ENCODE data around the gene NDUFA5.
"Not testable (repeated sequence)": the region's sequence is repeated elsewhere in the genome, so short reads cannot be mapped to it uniquely, and the experiment has no call there.

Gene NDUFA5

GRCh38 chr7:123555484-123555883, 2.1 kb downstream of the NDUFA5 start:
- H3K36me3 ChIP-seq (ENCODE audit: control insufficient read depth, insufficient read depth, low read length, severe bottlenecking), result peaks cover 5% of the 10 kb centered on the region
- DNase-seq (ENCODE audit: low read depth), result no peak
- H3K9me3 ChIP-seq (ENCODE audit: control insufficient read depth, low read length), result no peaks in the 10 kb centered on the region
- H3K27me3 ChIP-seq (replicated peaks; ENCODE audit: control insufficient read depth, insufficient read depth, low read length), result no peaks in the 10 kb centered on the region
- no peak overlapping the region for H3K4me3 ChIP-seq (ENCODE audit: low read length)
- no peak overlapping the region for H3K9ac ChIP-seq (ENCODE audit: low read length)
- H3K4me1 ChIP-seq (ENCODE audit: control insufficient read depth, insufficient read depth, low read length), result peaks cover 8% of the 10 kb centered on the region

DNA sequence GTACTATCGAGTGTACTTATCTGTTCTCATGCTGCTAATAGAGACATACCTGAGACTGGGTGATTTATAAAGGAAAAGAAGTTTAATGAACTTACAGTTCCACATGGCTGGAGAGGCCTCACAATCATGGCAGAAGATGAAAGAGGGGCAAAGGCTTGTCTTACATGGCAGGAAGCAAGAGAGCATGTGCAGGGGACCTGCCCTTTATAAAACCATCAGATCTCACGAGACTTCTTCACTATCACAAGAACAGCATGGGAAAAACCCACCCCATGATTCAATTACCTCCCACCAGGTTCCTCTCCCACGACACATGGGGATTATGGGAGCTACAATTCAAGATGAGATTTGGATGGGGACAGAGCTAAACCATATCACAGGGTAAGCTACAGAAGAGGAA, 4.5 kb downstream of the NDUFA5 start:
- no peak for DNase-seq (ENCODE audit: low read depth)
- Histone ChIP-seq H3K4me1 (ENCODE audit: control insufficient read depth, insufficient read depth, low read length) (peaks cover 12% of the 10 kb centered on the region), H3K9ac (ENCODE audit: low read length) (no peak overlapping the region), H3K9me3 (ENCODE audit: control insufficient read depth, low read length) (no peaks in the 10 kb centered on the region), H3K36me3 (ENCODE audit: control insufficient read depth, insufficient read depth, low read length, severe bottlenecking) (peaks cover 24% of the 10 kb centered on the region), H3K27me3 (replicated peaks; ENCODE audit: control insufficient read depth, insufficient read depth, low read length) (no peaks in the 10 kb centered on the region), H3K4me3 (ENCODE audit: low read length) (no peak overlapping the region)

GRCh38 chr7:123552641-123553040, 5.0 kb downstream of the NDUFA5 start:
- DNase-seq (ENCODE audit: low read depth), result no peak
- Histone ChIP-seq H3K9ac (ENCODE audit: low read length) (no peak overlapping the region), H3K4me3 (ENCODE audit: low read length) (no peak overlapping the region), H3K4me1 (ENCODE audit: control insufficient read depth, insufficient read depth, low read length) (peaks cover 12% of the 10 kb centered on the region), H3K36me3 (ENCODE audit: control insufficient read depth, insufficient read depth, low read length, severe bottlenecking) (peaks cover 26% of the 10 kb centered on the region), H3K27me3 (replicated peaks; ENCODE audit: control insufficient read depth, insufficient read depth, low read length) (no peaks in the 10 kb centered on the region), H3K9me3 (ENCODE audit: control insufficient read depth, low read length) (no peaks in the 10 kb centered on the region)

DNA sequence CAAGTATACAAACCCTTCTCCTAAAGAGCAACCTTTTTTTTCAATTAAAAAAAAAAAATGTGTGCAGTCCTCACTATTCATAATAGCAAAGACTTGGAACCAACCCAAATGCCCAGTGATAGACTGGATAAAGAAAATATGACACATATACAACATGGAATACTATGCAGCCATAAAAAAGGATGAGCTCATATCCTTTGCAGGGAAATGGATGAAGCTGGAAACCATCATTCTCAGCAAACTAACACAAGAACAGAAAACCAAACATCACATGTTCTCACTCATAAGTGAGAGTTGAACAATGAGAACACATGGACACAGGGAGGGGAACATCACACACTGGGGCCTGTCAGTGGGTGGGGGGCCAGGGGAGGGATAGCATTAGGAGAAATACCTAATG, 5.5 kb downstream of the NDUFA5 start:
- not testable (repeated sequence) for H3K9ac ChIP-seq (ENCODE audit: low read length); H3K27me3 ChIP-seq (replicated peaks; ENCODE audit: control insufficient read depth, insufficient read depth, low read length); H3K9me3 ChIP-seq (ENCODE audit: control insufficient read depth, low read length); DNase-seq (ENCODE audit: low read depth); H3K4me3 ChIP-seq (ENCODE audit: low read length)
- H3K36me3 ChIP-seq (ENCODE audit: control insufficient read depth, insufficient read depth, low read length, severe bottlenecking), result peaks cover 31% of the 10 kb centered on the region
- peaks cover 12% of the 10 kb centered on the region for H3K4me1 ChIP-seq (ENCODE audit: control insufficient read depth, insufficient read depth, low read length)

- Histone ChIP-seq H3K9me3 (ENCODE audit: control insufficient read depth, low read length) (no peaks in the 10 kb centered on the region), H3K36me3 (ENCODE audit: control insufficient read depth, insufficient read depth, low read length, severe bottlenecking) (peaks cover 34% of the 10 kb centered on the region), H3K4me3 (ENCODE audit: low read length) (no peak overlapping the region), H3K4me1 (ENCODE audit: control insufficient read depth, insufficient read depth, low read length) (peaks cover 4% of the 10 kb centered on the region), H3K9ac (ENCODE audit: low read length) (no peak overlapping the region), H3K27me3 (replicated peaks; ENCODE audit: control insufficient read depth, insufficient read depth, low read length) (no peaks in the 10 kb centered on the region)
- DNase-seq (ENCODE audit: low read depth), result peak; percentile 38
Measured at GRCh38 chr7:123548406-123548805, 9.2 kb downstream of the NDUFA5 start.

GRCh38 chr7:123539871-123540270, 17.7 kb downstream of the NDUFA5 start:
- no peak overlapping the region for H3K4me3 ChIP-seq (ENCODE audit: low read length)
- H3K27me3 ChIP-seq (replicated peaks; ENCODE audit: control insufficient read depth, insufficient read depth, low read length), result no peaks in the 10 kb centered on the region
- no peak for DNase-seq (ENCODE audit: low read depth)
- H3K36me3 ChIP-seq (ENCODE audit: control insufficient read depth, insufficient read depth, low read length, severe bottlenecking), result peaks cover 10% of the 10 kb centered on the region
- no peaks in the 10 kb centered on the region for H3K9me3 ChIP-seq (ENCODE audit: control insufficient read depth, low read length)
- H3K4me1 ChIP-seq (ENCODE audit: control insufficient read depth, insufficient read depth, low read length), result peaks cover 14% of the 10 kb centered on the region
- no peak overlapping the region for H3K9ac ChIP-seq (ENCODE audit: low read length)

DNA sequence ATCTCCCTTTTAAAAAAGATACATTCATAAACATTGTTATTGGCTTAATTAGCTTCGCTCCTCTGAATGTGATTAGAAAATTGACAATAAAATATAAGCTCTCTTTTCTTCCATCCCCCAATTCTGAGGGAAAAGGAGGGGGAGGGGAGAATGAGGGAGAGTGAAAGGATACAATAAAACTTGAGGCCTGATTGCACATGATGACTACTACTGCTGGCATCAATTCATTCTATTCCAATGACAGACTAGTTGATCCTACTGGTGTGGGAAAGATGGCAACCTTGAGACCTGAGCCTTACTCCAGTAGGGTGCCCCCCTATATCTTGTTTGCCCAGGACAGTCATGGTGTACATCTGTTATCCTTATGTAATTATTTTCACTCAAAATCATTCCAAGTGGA, 18.7 kb downstream of the NDUFA5 start:
- peaks cover 17% of the 10 kb centered on the region for H3K4me1 ChIP-seq (ENCODE audit: control insufficient read depth, insufficient read depth, low read length)
- DNase-seq (ENCODE audit: low read depth), result no peak
- H3K9me3 ChIP-seq (ENCODE audit: control insufficient read depth, low read length), result no peaks in the 10 kb centered on the region
- no peak overlapping the region for H3K9ac ChIP-seq (ENCODE audit: low read length)
- no peaks in the 10 kb centered on the region for H3K27me3 ChIP-seq (replicated peaks; ENCODE audit: control insufficient read depth, insufficient read depth, low read length)
- peaks cover 10% of the 10 kb centered on the region for H3K36me3 ChIP-seq (ENCODE audit: control insufficient read depth, insufficient read depth, low read length, severe bottlenecking)
- no peak overlapping the region for H3K4me3 ChIP-seq (ENCODE audit: low read length)

DNA sequence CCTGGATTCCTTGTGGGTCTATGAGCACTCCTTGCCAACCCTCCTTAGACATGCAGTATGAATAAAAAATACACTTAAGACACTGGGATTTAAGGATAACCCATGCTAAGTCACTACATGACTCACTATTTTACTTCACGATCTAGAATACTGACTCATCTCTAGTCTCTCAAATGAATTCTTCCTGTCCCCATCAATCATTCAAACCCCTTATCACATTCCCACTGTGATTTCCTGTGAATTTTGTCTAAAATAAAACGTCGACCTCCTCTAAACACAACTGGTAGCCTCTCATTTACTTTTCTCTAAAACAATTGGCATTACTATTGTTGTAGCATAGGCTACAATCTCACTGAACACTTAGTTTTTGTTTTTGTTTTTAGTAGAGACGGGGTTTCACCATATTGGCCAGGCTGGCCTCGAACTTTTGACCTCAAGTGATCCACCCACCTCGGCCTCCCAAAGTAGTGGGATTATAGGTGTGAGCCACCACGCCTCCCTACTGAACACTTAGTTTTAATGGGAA, 19.4 kb downstream of the NDUFA5 start:
- Histone ChIP-seq H3K27me3 (replicated peaks; ENCODE audit: control insufficient read depth, insufficient read depth, low read length) (no peaks in the 10 kb centered on the region), H3K4me1 (ENCODE audit: control insufficient read depth, insufficient read depth, low read length) (peaks cover 19% of the 10 kb centered on the region), H3K9me3 (ENCODE audit: control insufficient read depth, low read length) (no peaks in the 10 kb centered on the region), H3K36me3 (ENCODE audit: control insufficient read depth, insufficient read depth, low read length, severe bottlenecking) (peaks cover 7% of the 10 kb centered on the region), H3K4me3 (ENCODE audit: low read length) (no peak overlapping the region), H3K9ac (ENCODE audit: low read length) (no peak overlapping the region)
- DNase-seq (ENCODE audit: low read depth), result peak; percentile 66

GRCh38 chr7:123537026-123537642, 20.5 kb downstream of the NDUFA5 start:
- no peaks in the 10 kb centered on the region for H3K9me3 ChIP-seq (ENCODE audit: control insufficient read depth, low read length)
- H3K36me3 ChIP-seq (ENCODE audit: control insufficient read depth, insufficient read depth, low read length, severe bottlenecking), result peaks cover 3% of the 10 kb centered on the region
- DNase-seq (ENCODE audit: low read depth), result peak; percentile 71
- no peak overlapping the region for H3K9ac ChIP-seq (ENCODE audit: low read length)
- H3K4me1 ChIP-seq (ENCODE audit: control insufficient read depth, insufficient read depth, low read length), result peaks cover 19% of the 10 kb centered on the region
- no peaks in the 10 kb centered on the region for H3K27me3 ChIP-seq (replicated peaks; ENCODE audit: control insufficient read depth, insufficient read depth, low read length)
- no peak overlapping the region for H3K4me3 ChIP-seq (ENCODE audit: low read length)

DNA sequence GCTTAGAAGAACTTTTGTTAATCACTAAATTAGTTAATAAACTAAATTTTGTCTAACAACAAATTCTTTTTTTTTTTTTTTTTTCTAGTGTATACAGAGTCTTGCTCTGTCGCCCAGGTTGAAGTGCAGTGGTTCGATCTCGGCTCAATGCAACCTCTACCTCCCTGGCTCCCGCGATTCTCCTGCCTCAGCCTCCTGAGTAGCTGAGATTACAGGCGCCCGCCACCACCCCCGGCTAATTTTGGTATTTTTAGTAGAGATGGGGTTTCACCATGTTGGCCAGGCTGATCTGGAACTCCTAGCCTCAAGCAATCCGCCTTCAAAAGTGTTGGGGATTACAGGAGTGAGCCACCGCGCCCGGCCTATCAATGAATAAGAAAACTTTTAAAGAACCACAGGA, 22.1 kb downstream of the NDUFA5 start:
- Histone ChIP-seq H3K9me3 (ENCODE audit: control insufficient read depth, low read length) (no peaks in the 10 kb centered on the region), H3K27me3 (replicated peaks; ENCODE audit: control insufficient read depth, insufficient read depth, low read length) (no peaks in the 10 kb centered on the region), H3K9ac (ENCODE audit: low read length) (peak overlapping the region; percentile 54), H3K4me3 (ENCODE audit: low read length) (peak overlapping the region; percentile 80), H3K36me3 (ENCODE audit: control insufficient read depth, insufficient read depth, low read length, severe bottlenecking) (no peaks in the 10 kb centered on the region), H3K4me1 (ENCODE audit: control insufficient read depth, insufficient read depth, low read length) (peaks cover 19% of the 10 kb centered on the region)
- DNase-seq (ENCODE audit: low read depth), result no peak

GRCh38 chr7:123534383-123535260, 23.0 kb downstream of the NDUFA5 start, which contains the start of gene IQUB:
Gene IQUB (minus strand): TSS chr7:123534595. CDS start chr7:123512340, 22,255 bp downstream.
- Histone ChIP-seq H3K4me3 (ENCODE audit: low read length) (peak within 1 kb of the TSS; percentile 87), H3K27me3 (replicated peaks; ENCODE audit: control insufficient read depth, insufficient read depth, low read length) (no peaks in the 10 kb centered on the region), H3K9ac (ENCODE audit: low read length) (peak within 1 kb of the TSS; percentile 75), H3K9me3 (ENCODE audit: control insufficient read depth, low read length) (no peaks in the 10 kb centered on the region), H3K36me3 (ENCODE audit: control insufficient read depth, insufficient read depth, low read length, severe bottlenecking) (no peaks in the 10 kb centered on the region), H3K4me1 (ENCODE audit: control insufficient read depth, insufficient read depth, low read length) (peaks cover 19% of the 10 kb centered on the region)
- peak; percentile 100 for DNase-seq (ENCODE audit: low read depth)
